IPS DF 19.7 (cell line): Measurements from ENCODE around the gene MYO18A.

Experiments
- DNase-seq: peaks from one replicate; pipeline ENCODE4 v3.0.0-alpha.2; 2013; ENCODE audit warnings: low read depth, low spot score

MYO18A gene

GRCh38 chr17:29037739-29038084 is 142.5 kb downstream of the MYO18A start:
- DNase-seq: no peak

- DNase-seq: no peak
Measured at GRCh38 chr17:29036584-29036983, 143.6 kb downstream of the MYO18A start.

GRCh38 chr17:29034510-29034909 is 145.7 kb downstream of the MYO18A start:
- DNase-seq: no peak

GRCh38 chr17:29032857-29033197 is 147.4 kb downstream of the MYO18A start:
- peak; percentile 82 for DNase-seq

- DNase-seq: peak; percentile 79
Measured at GRCh38 chr17:29032013-29032856, 148.0 kb downstream of the MYO18A start.

GRCh38 chr17:29031488-29031887 is 148.7 kb downstream of the MYO18A start:
- no peak for DNase-seq

GRCh38 chr17:29024316-29024952 is 155.8 kb downstream of the MYO18A start:
- no peak for DNase-seq

- DNase-seq: no peak
Measured at GRCh38 chr17:29022074-29022473, 158.1 kb downstream of the MYO18A start.

- no peak for DNase-seq
Measured at GRCh38 chr17:29021226-29021625, 159.0 kb downstream of the MYO18A start.
